GM23248 (cell line): ENCODE data around the gene AKR1C4. TPM values are rescaled to one million over a fixed set of nuclear protein-coding genes. Genes with fewer than 3 reads are reported as not detected.

Source experiments
- DNase-seq: peaks from one replicate; pipeline ENCODE4 v3.0.0-alpha.2; 2015
- H2AFZ ChIP-seq: fragments of 200-600 bp; sonication (generic); 2 replicates; pipeline ENCODE4 v1.6.1; 2016; ENCODE audit warnings: antibody characterized with exemption
- H3F3A ChIP-seq: fragments of 200-600 bp; sonication (generic); 2 replicates; pipeline ENCODE4 v1.6.1; 2016; ENCODE audit warnings: mild to moderate bottlenecking, antibody characterized with exemption, mixed run types; ENCODE audit not compliant: insufficient read depth
- H3K27ac ChIP-seq: fragments of 200-600 bp; sonication (generic); 2 replicates; pipeline ENCODE4 v1.5.1; 2016; ENCODE audit warnings: mild to moderate bottlenecking
- H3K27me3 ChIP-seq: fragments of 200-600 bp; sonication (generic); replicated peaks from 2 replicates; pipeline ENCODE4 v1.6.1; 2016; ENCODE audit warnings: mild to moderate bottlenecking; ENCODE audit not compliant: insufficient read depth
- H3K36me3 ChIP-seq: fragments of 200-600 bp; sonication (generic); 2 replicates; pipeline ENCODE4 v1.6.1; 2016; ENCODE audit warnings: low read depth, mild to moderate bottlenecking
- H3K4me1 ChIP-seq: fragments of 200-600 bp; sonication (generic); 2 replicates; pipeline ENCODE4 v1.6.1; 2016; ENCODE audit warnings: mild to moderate bottlenecking; ENCODE audit not compliant: insufficient read depth
- H3K4me2 ChIP-seq: fragments of 200-600 bp; sonication (generic); one replicate; pipeline ENCODE4 v1.6.1; 2016; ENCODE audit warnings: mild to moderate bottlenecking; ENCODE audit not compliant: unreplicated experiment
- H3K4me3 ChIP-seq: fragments of 200-600 bp; sonication (generic); 2 replicates; pipeline ENCODE4 v1.5.1; 2016; ENCODE audit warnings: mild to moderate bottlenecking
- H3K79me2 ChIP-seq: fragments of 200-600 bp; sonication (generic); 2 replicates; pipeline ENCODE4 v1.6.1; 2016; ENCODE audit warnings: mild to moderate bottlenecking; ENCODE audit not compliant: insufficient read depth
- H3K9ac ChIP-seq: fragments of 200-600 bp; sonication (generic); 2 replicates; pipeline ENCODE4 v1.6.1; 2016; ENCODE audit warnings: mild to moderate bottlenecking
- H3K9me2 ChIP-seq: fragments of 200-600 bp; sonication (generic); 2 replicates; pipeline ENCODE4 v1.6.1; 2016; ENCODE audit warnings: mixed run types, mild to moderate bottlenecking, moderate library complexity; ENCODE audit not compliant: insufficient read depth
- H3K9me3 ChIP-seq: fragments of 200-600 bp; sonication (generic); one replicate; pipeline ENCODE4 v1.6.1; 2017; ENCODE audit warnings: low read depth
- H4K20me1 ChIP-seq: fragments of 200-600 bp; sonication (generic); 2 replicates; pipeline ENCODE4 v1.6.0; 2016; ENCODE audit not compliant: insufficient read depth
- EZH2 ChIP-seq: fragments of 200-600 bp; sonication (generic); IDR thresholded peaks from 2 replicates; pipeline ENCODE4 v1.6.1; 2018; ENCODE audit warnings: antibody characterized with exemption, mild to moderate bottlenecking; ENCODE audit not compliant: insufficient read depth, poor library complexity, severe bottlenecking
- EZH2phosphoT487 ChIP-seq: fragments of 200-600 bp; sonication (generic); IDR thresholded peaks from 2 replicates; pipeline ENCODE4 v1.6.1; 2018; ENCODE audit warnings: antibody characterized with exemption, moderate library complexity, mild to moderate bottlenecking, low read depth; ENCODE audit not compliant: insufficient read depth
- WGBS, 2 experiments: methylation state at CpG; one replicate each; pipeline ENCODE4 v1.1.6; 2015 to 2017; ENCODE audit warnings: low lambda C conversion rate in 2 of 2, low coverage in 1 of 2; ENCODE audit errors: missing lambda C conversion rate in 2 of 2; 5-methylcytosine and 5-hydroxymethylcytosine counted together
- in situ Hi-C: fragments of 300-500 bp; cut with MboI; formaldehyde crosslinking; loops from 2 replicates; pipeline ENCODE4 v1.15.0; 2020
- polyA plus RNA-seq: library from polyadenylated mRNA; unstranded; fragments of >200 nt; fragmentation: Nextera tagmentation; extraction: Ambion mirVana; gene quantifications from 2 replicates; pipeline ENCODE4 v1.2.1, GENCODE V29; 2016
- total RNA-seq: library from RNA; depleted of rRNA; stranded (reverse); fragments of >200 nt; shearing (Covaris generic); gene quantifications from 2 replicates; pipeline ENCODE4 v1.2.3, GENCODE V29; 2014

AKR1C4 gene
- total and polyA plus RNA-seq, 2 experiments from 2014 or later, result not detected

DNA sequence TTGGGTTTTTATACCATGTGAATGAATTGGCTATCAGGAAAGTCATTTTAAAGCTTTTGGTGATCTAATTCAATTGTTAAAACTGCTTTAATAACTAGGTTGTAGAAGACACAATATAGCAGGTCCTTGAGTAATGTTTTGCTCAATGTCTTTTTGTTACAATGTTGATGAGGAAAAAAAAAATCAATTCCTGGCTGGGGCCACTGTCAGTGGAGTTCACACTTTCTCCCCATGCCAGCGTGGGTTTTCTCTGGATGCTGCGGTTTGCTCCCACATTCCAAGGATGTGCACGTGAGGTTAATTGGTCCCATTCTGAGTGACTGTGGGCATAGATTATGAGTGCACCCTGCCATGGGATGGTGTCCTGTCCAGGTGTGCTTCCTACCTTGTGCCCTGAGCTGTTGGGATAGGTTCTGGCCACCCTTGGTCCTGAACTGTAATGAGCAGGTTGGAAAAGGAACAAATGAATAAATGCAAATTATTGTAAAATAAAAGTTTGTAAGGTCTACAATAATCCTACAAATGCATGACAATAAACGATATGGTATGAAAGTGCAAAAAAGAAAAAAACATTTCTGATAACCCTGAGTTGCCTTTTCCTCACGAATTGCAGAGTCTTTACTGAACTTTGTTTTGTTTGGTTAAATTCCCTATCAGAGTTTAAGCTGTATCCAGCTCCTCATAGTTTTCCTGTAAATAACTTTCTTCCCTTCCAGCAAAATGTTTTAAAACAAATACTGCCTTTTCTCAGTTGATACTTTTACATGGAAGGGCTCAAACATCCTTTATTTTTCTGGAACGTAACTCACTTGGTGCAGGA is 62.7 kb downstream of the AKR1C4 start:
- Histone ChIP-seq H3K27ac (no peak overlapping the region), H3K27me3 (peaks cover 7% of the 10 kb centered on the region; the same call in 1 of the 2 replicates), H3K9ac (no peak overlapping the region), H2AFZ (no peak overlapping the region), H3K79me2 (no peaks in the 10 kb centered on the region), H3K9me3 (no peaks in the 10 kb centered on the region), H3K4me2 (no peak overlapping the region), H3K4me1 (no peaks in the 10 kb centered on the region), H3F3A (no peaks in the 10 kb centered on the region), H3K4me3 (no peak overlapping the region), H4K20me1 (no peaks in the 10 kb centered on the region), H3K36me3 (no peaks in the 10 kb centered on the region), H3K9me2 (no peaks in the 10 kb centered on the region)
- DNase-seq, result no peak
- in situ Hi-C loops, result no loop called here
- TF ChIP-seq EZH2 (no peak), EZH2phosphoT487 (no peak)
- 58 to 60% methylated on average over 6 of the region's 6 CpGs for WGBS, 2 experiments

DNA sequence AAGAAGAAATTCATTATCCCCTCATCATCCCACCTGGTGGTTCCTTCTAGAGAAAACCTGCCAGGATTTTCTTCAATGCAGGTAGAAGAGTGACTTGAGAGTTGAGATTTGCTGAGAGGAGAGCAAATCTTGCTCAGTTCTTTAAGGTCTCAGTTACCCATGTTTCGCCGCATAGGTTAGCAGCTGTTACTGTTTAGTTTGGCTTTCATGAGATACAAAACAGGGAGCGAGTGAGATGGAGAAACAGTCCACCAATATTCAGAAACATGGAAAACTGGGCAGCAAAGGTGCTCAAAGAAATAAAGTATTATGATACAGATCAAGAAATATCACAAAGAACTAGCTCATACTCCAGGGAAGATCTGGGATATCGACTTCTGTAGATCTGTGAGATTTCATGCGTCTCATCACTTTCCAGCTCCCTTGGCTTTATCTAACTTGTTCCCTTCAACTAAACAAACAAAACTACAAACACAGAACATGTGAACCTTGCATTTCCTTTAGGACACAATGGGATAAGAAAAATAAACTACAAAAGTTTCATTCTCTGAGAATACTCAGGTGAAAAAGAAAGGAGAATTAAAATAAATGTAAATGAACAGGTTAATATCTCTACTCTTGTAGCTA is 63.4 kb downstream of the AKR1C4 start:
- DNase-seq, result no peak
- Histone ChIP-seq H2AFZ (no peak overlapping the region), H3K27me3 (peaks cover 7% of the 10 kb centered on the region; the same call in 1 of the 2 replicates), H3K9me2 (no peaks in the 10 kb centered on the region), H3K36me3 (no peaks in the 10 kb centered on the region), H3F3A (no peaks in the 10 kb centered on the region), H3K79me2 (no peaks in the 10 kb centered on the region), H4K20me1 (no peaks in the 10 kb centered on the region), H3K4me1 (no peaks in the 10 kb centered on the region), H3K27ac (no peak overlapping the region), H3K9me3 (no peaks in the 10 kb centered on the region), H3K4me2 (no peak overlapping the region), H3K4me3 (no peak overlapping the region), H3K9ac (no peak overlapping the region)
- WGBS, 2 experiments, result 66 to 70% methylated on average over 5 of the region's 5 CpGs
- in situ Hi-C loops, result no loop called here
- no peak for TF ChIP-seq EZH2phosphoT487
- no peak for TF ChIP-seq EZH2

- in situ Hi-C loops, result no loop called here
- no peaks in the 10 kb centered on the region for H3K9me2 ChIP-seq
- H3K4me2 ChIP-seq, result no peak overlapping the region
- no peak for DNase-seq
- no peaks in the 10 kb centered on the region for H3K36me3 ChIP-seq
- H3K27ac ChIP-seq, result no peak overlapping the region
- no peaks in the 10 kb centered on the region for H3F3A ChIP-seq
- H3K4me1 ChIP-seq, result no peaks in the 10 kb centered on the region
- H2AFZ ChIP-seq, result no peak overlapping the region
- H3K79me2 ChIP-seq, result no peaks in the 10 kb centered on the region
- no peaks in the 10 kb centered on the region for H3K9me3 ChIP-seq
- no peak overlapping the region for H3K4me3 ChIP-seq
- H3K27me3 ChIP-seq, result peaks cover 7% of the 10 kb centered on the region; the same call in 1 of the 2 replicates
- TF ChIP-seq EZH2phosphoT487 (no peak), EZH2 (no peak)
- H3K9ac ChIP-seq, result no peak overlapping the region
- WGBS, 2 experiments, result 30 to 35% methylated on average over 3 of the region's 3 CpGs
- H4K20me1 ChIP-seq, result no peaks in the 10 kb centered on the region
Measured at GRCh38 chr10:5260828-5261227, 64.2 kb downstream of the AKR1C4 start.

DNA sequence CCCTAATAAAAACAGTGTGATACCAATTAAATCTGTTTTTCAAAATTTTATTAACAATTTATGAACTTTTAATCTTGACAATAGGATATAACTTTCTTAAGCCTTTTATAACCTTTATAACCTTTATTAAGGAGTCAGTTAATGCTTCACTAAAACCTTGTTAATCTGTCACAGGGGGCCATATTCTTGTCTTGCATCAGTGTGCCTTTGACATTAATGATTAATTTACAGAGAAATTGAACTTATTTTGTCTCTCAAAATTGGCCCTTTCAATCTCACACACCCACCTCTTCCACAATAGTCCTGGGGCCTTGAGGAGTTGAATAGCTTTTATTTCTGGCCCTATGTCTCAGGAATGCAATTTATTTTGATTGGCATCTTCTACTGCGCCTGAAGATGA is 68.5 kb downstream of the AKR1C4 start:
- DNase-seq, result no peak
- Histone ChIP-seq H3F3A (no peaks in the 10 kb centered on the region), H2AFZ (no peak overlapping the region), H3K9me2 (no peaks in the 10 kb centered on the region), H3K4me3 (no peak overlapping the region), H3K36me3 (no peaks in the 10 kb centered on the region), H4K20me1 (no peaks in the 10 kb centered on the region), H3K79me2 (no peaks in the 10 kb centered on the region), H3K4me2 (no peak overlapping the region), H3K27ac (no peak overlapping the region), H3K9ac (no peak overlapping the region), H3K27me3 (no peaks in the 10 kb centered on the region; the same call in 1 of the 2 replicates), H3K9me3 (no peaks in the 10 kb centered on the region), H3K4me1 (no peaks in the 10 kb centered on the region)
- no peak for TF ChIP-seq EZH2phosphoT487
- TF ChIP-seq EZH2, result no peak
- in situ Hi-C loops, result no loop called here
- 23 to 30% methylated on average over 1 of the region's 1 CpG for WGBS, 2 experiments
